Fibroblast of upper back skin (primary cell): ENCODE data around the gene ENGASE.

Experiments used
- DNase-seq: peaks from one replicate; pipeline ENCODE4 v3.0.0-alpha.2; 2013

The ENGASE gene

GRCh38 chr17:79116575-79117368, 42.1 kb downstream of the ENGASE start:
- no peak for DNase-seq

DNA sequence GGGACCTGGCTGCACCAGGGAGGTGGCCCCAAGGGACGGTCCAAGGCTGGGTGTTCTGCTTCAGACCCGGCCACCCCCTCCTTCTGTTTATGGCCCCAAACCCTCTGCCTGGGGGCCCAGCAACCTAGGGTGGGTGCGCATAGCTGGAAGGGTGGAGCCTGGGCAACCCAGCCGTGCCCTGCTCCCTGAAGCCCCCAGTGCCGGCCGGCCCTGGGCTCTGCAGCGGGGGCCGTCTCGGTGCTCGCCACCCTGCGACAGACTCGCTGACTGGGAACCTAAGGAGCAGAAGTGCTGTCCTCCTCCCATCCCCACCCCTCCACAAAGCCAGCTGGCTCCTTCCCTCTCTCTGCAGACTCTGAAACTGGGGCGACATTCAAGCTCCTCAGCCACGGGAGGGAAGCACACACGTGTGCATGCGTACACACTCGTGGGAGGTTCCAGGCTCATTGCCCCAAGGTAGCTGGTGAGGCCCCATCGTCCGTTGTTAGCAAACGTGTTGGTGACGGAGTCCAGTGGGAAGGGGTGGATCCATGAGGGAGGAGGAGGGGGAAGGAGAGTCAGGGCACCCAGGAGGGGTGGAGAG, 43.4 kb downstream of the ENGASE start:
- DNase-seq, result no peak

DNA sequence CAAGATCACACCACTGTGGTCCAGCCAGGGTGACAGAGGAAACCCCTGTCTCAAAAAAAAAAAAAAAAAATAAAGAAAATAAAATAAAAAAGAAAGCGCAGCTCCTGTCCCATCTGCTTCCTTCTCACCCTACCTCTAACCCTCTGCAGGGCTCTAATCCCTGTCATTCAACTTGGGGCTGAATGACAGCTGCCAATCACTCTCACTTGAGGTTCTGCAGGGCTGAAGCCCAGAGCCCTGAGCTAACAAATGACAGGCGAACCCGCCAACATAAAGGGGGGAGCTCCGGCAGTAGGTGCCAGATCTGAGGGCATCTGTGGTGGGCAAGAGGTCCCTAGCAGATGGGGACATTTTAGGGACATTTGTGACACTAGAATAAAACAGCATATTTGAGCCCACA, 44.3 kb downstream of the ENGASE start:
- DNase-seq, result no peak

GRCh38 chr17:79120259-79120658, 45.6 kb downstream of the ENGASE start:
- no peak for DNase-seq

DNA sequence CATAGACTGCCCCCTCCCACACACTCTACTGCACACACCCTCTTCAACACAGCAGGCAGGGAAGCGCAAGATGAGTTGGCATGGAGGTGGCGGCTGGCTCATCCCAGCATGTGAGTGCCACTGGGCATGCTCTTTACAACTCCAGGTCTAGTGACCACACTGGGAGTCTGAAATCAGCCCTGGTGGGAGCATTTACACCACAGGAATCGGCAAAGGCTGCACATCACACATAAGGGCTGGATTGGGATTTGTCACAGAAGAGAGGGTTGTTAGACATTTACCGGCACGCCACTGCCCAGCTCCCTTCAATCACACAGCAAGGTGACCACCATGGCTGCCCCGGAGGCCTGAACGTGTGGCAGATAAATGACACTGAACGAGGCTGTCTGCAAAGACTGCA, 49.4 kb downstream of the ENGASE start:
- no peak for DNase-seq

DNA sequence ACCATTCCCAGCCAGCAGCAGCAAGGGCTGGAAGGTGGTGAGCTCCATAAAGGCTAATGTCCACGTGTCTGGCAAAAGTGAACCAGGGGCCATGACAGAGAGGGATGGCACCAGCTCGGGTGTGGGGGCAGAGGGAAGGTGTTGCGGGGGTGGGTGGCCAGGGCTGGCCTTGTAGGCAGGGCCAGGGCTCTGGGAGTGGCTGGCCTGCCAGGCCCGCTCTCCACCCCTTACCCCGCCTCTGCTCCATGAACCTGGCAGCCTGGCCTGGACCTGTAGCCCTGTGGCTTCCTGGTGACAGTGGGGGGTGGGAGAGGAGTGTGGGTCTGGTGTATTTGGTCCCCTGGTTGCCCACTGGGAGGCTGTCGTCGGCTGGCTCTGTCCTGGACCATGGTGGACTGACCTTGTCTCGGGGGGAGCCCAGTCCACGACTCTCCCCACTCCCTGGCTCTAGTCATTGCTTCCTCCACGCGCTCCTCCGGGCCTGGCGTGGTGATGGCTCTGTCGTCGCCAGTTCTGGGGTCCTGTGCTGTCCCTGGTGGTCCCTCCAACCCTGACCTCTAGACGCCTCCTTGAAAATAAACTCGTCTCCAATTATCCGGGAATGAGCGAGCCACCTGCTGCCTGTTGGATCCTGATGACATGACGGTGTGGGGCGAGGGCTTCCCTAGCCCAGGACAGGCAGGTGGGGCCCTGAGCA, 50.0 kb downstream of the ENGASE start:
- DNase-seq, result no peak

DNA sequence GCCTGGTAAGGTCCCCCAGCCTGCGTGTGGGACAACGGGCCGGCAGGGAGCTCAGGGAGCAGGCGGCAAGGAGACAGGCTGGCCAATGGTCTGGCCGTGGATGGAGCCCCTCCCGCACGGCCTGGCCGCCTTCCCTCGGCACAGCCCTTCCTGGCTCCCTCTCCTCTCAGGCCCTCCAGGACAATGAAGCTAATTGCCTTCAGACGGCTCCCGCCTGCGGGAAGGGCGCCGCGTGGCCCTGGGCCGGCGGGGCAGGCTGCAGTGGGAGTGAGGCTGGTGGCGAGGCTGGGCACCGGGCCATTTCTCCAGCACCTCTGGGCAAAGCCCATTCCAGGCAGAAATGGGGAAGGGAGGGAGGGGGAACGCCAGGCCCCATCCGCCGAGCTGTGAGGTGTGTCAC, 50.9 kb downstream of the ENGASE start:
- DNase-seq, result no peak

GRCh38 chr17:79126139-79126538, 51.5 kb downstream of the ENGASE start:
- no peak for DNase-seq

DNA sequence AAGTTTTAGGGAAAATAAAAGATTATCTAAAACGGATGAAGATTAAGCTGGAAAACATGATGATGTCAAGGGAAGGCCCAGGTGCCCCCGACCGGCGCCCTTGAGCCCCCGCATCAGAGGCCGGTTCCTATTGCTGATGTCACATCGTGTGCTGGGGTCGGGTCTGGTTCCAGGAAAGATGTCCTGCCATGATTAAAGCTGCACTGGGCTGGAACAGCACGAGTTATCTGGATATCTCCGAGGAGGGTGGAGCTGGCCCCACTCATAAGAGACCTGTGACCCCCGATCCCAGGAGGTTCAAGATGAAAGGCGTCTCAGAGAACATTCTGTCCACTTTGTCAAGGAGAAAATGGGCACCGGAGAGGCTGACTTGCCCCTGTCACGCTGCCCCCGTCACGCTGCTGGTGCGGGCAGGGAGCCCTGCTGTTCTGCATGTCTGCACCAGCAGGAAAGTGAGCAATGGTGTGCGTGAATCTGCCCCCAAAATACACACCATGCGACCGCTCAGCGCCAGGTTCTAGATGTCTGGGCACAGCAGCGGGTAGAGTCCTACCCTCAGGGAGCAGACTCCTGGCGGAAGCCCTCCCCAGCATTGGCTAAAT, 53.0 kb downstream of the ENGASE start:
- no peak for DNase-seq

DNA sequence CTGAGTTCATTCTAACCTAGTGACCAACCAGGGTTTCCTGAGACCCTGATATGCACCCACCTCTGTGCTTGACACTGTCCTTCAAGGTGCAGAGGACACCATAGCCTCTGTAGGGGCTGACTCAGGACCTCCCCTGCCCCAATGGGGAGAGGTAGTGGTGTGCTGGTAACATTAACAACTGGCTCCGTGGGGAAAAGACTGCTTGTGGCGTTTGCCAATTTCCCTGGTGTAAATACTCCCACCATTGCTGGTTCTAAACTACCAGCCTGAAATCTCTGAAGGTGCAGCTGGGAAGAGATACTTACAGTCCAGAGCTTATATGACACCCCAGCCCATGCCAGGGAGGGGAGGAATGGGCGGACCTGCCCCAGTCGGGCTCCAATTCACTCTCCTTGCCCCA, 54.9 kb downstream of the ENGASE start:
- DNase-seq, result no peak

DNA sequence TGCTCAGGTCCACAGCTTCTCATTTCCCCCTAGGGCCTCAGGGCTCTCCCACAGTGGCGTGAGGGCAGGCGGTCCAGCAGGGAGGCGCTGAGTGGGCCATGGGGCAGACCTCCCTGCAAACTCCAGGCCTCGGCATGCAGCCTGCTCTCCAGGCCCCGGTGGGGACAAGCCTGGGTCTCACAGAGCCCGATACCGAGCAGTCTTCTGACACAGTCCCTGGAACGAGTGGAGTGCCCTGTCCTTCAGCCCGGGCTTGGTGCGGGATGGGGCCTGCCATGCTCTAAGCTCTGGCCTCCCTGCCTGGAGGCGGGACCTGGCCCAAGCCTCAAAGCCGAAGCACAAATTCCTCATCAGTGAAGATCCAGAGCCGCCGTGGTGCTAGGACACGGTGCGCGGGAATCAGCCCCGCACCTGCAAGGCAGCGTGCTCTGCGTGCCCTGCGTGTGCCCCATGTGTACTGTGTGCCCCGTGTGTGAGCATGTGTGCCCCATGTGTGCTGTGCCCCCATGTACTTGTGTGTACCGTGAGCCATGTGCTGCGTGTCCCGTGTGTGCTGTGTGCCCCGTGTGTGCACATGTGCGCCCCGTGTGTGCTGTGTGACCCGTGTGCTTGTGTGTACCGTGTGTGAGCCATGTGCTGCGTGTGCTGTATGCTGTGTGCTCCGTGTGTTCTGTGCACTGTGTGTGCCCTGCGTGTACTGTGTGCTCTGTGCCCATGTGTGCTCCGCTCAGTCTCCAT, 56.1 kb downstream of the ENGASE start:
- DNase-seq, result no peak

- no peak for DNase-seq
These were observed 56.6 kb downstream of the ENGASE start for GRCh38 chr17:79131274-79131635.

DNA sequence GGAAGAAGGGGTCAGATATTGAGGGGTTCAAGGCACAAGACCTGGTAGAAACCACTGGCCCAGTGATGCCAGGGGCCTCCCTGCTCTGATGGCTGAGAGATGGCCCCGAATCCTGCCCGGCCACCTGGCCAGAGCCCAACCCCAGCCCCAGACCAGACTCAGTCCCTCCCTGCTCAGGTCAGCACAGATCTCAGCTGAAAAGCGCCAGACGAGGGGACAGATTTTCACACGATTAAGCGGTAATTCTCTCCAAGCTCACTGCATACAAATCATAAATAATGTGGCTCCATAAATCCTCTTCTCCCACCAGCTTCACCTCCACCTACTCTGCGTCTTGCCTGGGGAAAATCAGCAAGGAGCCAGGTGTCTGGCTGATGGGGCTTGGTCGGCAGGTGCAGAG, 57.1 kb downstream of the ENGASE start:
- DNase-seq, result no peak

- DNase-seq, result no peak
These were observed 57.8 kb downstream of the ENGASE start for GRCh38 chr17:79132271-79133064.

DNA sequence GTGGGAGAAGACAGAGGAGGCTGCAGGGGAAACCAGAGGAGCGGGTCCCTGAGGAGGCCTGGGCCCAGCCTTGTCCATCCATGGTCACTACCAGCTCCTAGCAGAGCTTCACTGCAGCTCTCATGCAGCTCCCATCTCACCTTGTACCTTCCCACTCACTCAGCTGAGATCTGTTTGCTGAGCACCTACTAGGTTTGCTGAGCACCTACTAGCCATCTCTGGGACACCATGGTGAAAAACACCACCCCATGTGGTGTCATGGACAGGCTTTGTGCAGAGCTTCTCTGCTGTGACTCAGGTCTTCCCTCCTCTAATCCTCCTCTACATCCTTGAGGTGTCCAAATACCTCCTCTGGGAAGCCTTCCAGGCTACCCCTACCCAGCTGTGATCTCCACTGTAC, 58.6 kb downstream of the ENGASE start:
- no peak for DNase-seq

GRCh38 chr17:79133985-79134384, 59.4 kb downstream of the ENGASE start:
- no peak for DNase-seq

- DNase-seq, result no peak
These were observed 60.4 kb downstream of the ENGASE start for GRCh38 chr17:79135011-79135410.

DNA sequence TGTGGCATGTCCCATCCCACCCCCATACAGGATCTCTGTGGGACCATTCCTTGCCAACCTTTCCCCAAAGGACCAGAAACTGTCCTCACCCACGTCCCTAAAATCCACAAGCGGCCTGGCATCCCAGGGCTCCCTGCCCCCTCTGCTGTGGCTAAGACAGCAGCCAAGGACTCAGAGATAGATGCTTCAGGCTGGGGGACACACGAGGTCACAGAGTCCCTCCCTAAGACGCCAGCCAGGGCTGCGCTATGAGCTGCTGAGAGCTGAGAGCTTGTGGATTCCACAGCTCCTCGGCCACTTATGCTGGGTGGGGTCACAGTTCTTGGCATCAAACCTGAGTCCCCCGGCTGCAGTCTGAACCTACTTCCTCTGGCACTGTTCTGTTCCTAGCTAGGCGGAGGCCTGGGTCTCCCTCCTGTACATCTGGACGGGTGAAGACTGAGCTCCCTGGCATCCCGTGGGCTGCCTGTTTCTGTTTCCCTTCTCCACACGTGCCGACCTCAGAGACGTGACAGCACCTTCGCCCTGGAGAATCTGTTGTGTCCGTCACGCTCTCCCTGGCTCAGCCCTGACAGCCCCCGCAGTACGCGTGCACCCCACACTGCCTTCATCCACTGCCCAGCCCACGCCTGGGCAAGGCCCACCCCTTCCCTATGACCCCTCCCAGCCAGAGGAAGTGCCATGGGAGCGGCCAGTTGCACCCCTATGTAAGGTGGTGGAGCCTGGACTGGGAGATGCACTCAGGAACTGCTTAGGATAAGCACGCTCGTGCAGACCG, 61.2 kb downstream of the ENGASE start:
- DNase-seq, result no peak
